Superior temporal gyrus (tissue), 1 donor: ENCODE data around the gene OTOP3.
A peak's percentile ranks its signal among the peaks of the same experiment; 100 is the strongest.
"Not testable (repeated sequence)": the region's sequence is repeated elsewhere in the genome, so short reads cannot be mapped to it uniquely, and the experiment has no call there.

Experiments
- DNase-seq: peaks from one replicate; pipeline ENCODE4 v3.0.0-alpha.2; 2016; ENCODE audit errors: extremely low spot score

Gene OTOP3

DNA sequence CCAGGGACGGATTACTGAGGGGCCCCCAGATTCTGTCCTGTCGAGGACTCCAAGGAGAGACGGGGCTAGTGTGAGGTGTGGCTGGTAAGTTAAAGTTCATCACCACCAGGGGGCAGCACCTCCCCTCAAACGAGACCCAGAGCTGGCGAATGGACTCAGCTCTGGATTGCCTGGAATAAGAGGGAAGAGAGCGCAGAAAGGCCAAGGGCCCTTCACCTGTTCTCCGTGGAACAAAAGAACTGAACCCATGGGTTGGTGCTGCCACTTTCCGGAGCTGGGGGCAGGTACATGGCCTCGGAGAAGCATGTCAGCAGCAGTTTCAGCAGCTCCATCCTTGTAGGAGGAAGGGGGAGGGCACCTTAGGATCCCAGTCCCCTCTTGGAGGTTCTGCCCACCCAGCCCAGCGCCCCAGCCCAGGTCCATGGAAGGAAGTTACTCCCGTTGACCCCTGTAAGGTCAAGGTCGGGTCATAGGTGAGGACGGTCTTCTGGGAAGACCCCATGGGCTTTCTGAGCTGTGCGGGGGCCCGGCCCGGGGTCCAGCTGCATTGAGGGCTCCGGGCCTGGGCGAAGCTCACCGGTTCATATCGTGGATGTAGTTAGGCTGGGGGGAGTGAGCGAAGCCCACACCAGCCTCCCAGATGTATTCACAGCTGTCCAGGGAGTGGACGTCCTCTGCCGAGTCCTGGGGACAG lies 26.1 kb downstream of the OTOP3 start:
- DNase-seq, result peak; percentile 95

- peak; percentile 82 for DNase-seq
Observed at GRCh38 chr17:74962622-74963394, 27.1 kb downstream of the OTOP3 start.

- no peak for DNase-seq
Observed at GRCh38 chr17:74963656-74964055, 28.0 kb downstream of the OTOP3 start.

GRCh38 chr17:74964246-74964761 lies 28.6 kb downstream of the OTOP3 start:
- DNase-seq, result no peak

GRCh38 chr17:74964988-74965622 lies 29.4 kb downstream of the OTOP3 start:
- no peak for DNase-seq

DNA sequence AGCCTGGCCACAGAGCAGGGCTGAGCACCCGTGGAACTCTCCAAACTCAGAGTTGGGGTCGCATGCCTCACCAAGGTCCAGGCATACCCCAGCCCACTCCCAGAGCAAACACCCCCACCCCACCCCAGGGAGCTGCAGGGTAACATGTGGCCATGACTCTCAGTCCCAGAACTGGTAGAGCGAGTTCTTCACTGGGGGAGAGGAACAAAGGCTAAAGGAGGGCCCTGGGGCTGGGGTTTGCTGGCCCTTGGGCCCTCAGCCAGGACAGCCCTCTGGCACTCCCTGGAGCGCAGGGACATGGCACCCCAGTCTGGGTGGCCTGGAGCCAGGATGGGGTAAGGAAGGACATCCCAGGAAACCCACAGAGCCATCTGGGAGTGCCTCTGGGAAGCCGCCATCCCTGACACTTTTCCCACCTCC lies 32.7 kb downstream of the OTOP3 start:
- DNase-seq, result no peak

DNA sequence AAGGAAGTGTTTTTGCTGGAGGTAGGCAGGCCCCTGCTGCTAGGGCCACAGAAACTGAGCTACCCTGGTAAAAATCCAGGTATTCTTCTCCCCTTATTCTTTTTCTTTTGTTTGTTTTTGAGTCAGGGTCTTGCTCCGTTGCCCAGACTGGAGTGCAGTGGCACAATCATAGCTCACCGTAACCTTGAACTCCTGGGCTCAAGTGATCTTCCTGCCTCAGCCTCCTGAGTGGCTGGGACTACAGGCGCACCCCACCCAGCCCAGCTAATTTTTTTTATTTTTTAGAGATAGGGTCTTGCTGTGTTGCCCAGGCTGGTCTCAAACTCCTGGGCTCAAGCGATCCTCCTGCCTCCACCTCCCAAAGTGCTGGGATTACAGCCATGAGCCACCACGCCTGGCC lies 33.8 kb downstream of the OTOP3 start:
- not testable (repeated sequence) for DNase-seq

- no peak for DNase-seq
Observed at GRCh38 chr17:74970395-74970794, 34.7 kb downstream of the OTOP3 start.

DNA sequence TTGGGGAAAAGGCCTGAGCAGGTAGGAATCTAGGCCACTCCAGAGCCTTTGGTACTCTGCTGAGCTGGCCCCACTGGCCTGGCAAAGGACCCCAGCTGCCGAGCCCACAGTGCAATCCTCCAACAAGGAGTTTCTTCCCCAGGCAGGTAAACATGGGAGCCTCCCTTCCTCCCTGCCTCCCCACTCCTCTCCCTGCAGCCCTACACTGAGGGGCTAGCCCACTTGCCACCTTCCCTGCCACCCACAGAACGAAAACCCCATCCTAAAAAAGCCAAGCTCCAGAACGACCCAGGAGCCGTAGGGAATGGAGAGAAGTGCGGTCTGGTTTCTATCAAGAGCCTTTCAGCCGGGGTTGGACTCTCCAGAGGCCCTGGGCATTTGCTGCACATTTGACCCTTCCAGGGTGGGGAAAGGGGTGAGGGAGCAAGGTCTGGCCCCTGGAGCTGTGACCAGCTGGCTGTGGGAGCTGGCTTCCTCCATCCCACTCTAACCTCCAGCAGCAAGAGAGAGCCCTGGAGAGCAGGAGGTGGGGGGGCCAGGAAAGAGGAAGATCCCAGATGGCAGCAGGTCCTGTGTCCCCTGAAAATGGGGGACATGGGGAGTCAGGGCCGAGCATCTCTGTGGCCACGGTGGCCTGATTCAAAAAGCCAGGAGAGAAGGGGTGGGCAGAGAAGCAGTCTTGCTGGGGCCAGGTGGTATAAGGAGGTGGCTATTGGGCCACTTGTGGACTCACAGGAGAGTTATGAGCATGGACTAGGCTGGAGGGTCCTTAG lies 35.6 kb downstream of the OTOP3 start:
- DNase-seq, result no peak

DNA sequence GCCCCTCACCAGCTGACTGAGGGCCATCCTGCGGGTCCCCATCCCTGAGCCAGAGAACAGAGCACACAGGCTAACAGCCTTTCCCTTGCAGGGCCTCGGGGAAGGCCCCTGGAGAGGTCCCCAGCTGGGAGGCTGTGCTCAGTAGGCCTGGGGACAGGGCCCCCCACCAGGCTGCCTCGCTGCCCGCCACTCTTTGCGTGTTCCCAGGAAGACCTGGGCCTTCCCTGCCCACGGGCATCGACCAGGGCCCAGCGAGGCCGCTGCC lies 36.1 kb downstream of the OTOP3 start:
- DNase-seq, result no peak

- DNase-seq, result peak; percentile 56
Observed at GRCh38 chr17:74972107-74972972, 36.6 kb downstream of the OTOP3 start, which contains the start of gene HID1. Gene HID1, minus strand, starts transcription at chr17:74972759. Its CDS starts 103 bp downstream, at chr17:74972656.

DNA sequence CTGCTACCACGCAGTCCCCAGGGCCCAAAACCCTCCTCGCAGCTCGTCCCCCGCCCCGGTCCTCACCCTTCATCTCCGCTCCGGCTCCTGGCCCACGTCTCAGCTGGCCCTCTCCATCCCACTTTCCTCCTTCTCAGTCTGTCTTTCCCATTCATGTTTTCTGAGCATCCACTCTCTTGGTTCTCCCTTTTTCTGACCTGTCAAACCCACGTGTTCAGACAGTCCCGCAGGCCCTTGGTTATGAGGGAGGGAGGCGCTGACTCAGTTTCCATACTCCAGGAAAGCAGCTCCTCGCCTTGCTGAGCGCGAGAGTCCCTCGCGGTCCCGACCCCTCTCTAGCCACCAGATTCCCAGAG lies 37.3 kb downstream of the OTOP3 start:
- no peak for DNase-seq

DNA sequence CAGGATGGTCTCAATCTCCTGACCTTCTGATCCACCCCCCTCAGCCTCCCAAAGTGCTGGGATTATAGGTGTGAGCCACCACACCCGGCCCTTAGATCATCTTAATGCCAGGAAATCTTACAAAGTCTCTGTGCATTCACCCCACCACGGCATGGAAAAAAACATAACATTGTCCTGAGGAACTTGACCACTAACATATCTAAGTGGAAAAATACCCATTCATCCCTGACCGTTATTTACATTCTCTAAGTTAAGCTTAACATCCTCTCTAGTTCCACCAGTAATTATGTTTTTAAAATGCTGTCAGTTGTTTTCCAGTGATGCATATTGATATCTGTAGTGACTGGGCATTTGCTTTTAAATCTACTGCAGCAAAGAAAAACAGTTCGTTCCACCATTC lies 40.2 kb downstream of the OTOP3 start:
- DNase-seq, result no peak

GRCh38 chr17:74977802-74978201 lies 42.1 kb downstream of the OTOP3 start:
- DNase-seq, result no peak

GRCh38 chr17:74978240-74978639 lies 42.5 kb downstream of the OTOP3 start:
- no peak for DNase-seq

GRCh38 chr17:74979408-74980146 lies 43.9 kb downstream of the OTOP3 start:
- no peak for DNase-seq

DNA sequence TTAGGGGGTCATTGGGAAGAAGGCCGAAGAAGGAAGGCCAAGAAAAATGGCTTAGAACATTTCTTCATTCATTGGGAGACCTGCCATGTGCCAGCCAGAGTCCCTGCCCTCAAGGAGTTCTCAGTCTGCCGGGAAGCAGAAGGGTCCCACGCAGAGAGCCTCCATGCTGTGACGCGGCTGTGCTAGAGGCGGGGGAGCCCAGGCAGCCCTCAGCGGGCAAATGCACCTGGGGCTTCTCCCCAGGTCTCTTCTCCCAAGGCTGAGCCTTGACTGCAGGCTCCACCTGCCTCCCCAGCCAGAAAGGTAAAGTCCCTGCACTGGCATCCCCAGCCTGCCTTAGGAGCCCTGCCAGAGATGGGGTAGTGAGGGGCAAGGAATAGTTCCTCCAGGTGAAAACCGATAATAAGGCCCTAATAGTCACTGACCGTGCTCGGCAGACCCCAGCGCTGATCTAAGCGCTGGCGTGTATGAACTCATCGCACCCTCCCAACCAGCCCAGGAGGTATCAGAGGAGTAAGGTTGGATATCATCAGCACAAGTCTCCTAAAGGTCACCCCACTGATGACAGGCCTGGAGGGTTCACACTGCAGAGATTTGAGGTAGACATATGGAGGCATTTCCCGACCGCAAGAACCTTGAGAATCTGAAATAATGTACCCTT lies 45.8 kb downstream of the OTOP3 start:
- DNase-seq, result no peak

DNA sequence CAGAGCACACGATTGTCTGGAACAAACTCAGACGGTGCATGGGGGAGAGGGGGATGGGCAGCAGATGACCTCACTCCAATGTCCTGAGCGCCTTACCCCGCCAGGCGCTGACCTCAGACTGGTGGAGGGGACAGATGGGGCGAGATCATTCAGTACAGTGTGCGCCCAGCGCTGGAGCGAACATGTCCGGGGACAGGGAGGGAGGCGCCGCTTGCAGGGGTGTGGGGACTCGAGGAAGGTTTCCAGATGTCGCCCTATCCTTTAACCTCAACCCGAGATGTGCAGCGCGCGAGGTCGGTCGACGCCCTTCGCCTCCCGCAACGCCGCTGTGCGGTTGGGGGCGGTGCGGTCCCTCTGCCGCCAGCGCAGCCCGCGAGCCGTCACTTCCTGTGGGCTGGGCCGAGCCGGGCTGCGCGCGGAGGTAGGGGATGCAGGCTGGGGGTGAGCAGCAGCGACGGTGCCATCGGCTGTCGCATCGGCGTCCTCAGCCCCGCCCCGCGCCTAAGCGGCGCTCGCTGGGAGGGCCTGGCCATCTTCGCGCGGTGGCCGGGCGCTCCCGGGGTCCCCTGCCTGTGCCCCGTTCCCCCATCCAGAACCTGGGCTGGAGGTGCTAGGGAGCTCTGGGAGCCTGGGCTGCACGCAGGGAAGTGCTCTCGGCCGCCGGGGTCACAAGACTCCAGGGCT lies 46.4 kb downstream of the OTOP3 start:
- DNase-seq, result peak; percentile 92

DNA sequence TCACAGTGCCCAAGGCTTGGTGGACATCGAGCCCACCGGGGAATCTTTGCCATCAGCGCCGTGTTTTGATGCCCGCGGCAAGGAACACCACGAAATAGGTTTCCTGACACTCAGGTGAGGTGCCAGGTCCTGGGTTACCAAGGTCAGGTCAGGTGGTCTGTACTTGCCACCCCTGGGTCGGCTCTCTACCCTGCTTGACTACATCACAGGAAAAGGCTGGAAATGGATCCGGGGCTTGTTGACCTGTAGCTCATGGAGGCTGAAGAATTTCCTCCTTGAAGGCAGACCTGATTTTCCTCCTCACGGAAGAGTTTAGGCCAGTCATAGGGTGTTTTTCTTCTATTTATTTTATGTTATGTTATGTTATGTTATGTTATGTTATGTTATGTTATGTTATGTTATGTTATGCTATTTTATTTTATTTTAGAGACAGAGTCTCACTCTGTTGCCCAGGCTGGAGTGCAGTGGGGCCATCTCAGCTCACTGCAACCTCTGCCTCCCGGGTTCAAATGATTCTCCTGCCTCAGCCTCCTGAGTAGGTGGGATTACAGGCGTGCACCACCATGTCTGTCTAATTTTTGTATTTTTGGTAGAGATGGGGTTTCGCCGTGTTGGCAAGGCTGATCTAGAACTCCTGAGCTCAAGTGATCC lies 47.1 kb downstream of the OTOP3 start:
- peak; percentile 70 for DNase-seq
